Tongue (tissue), 2 donors: Measurements from ENCODE around the gene ATP8B4. TPM values are rescaled to one million over a fixed set of nuclear protein-coding genes. Genes with fewer than 3 reads are reported as not detected.

Experiments used
- DNase-seq: peaks from one replicate; pipeline ENCODE4 v3.0.0-alpha.2; 2015
- total RNA-seq: library from RNA; depleted of rRNA; stranded (reverse); fragments of >200 nt; gene quantifications from one replicate; pipeline ENCODE4 v1.2.3, GENCODE V29; 2014

Gene ATP8B4
- total RNA-seq, 1 donor from 2014 or later, result 10.5 TPM

- DNase-seq, result no peak
Measured at GRCh38 chr15:49953421-49953820, 165.6 kb downstream of the ATP8B4 start.

GRCh38 chr15:49946681-49947080 lies 172.4 kb downstream of the ATP8B4 start:
- DNase-seq, result no peak

- no peak for DNase-seq
Measured at GRCh38 chr15:49934487-49934886, 184.5 kb downstream of the ATP8B4 start.

GRCh38 chr15:49927189-49927861 lies 191.7 kb downstream of the ATP8B4 start:
- DNase-seq, result no peak

GRCh38 chr15:49926740-49927139 lies 192.3 kb downstream of the ATP8B4 start:
- no peak for DNase-seq

DNA sequence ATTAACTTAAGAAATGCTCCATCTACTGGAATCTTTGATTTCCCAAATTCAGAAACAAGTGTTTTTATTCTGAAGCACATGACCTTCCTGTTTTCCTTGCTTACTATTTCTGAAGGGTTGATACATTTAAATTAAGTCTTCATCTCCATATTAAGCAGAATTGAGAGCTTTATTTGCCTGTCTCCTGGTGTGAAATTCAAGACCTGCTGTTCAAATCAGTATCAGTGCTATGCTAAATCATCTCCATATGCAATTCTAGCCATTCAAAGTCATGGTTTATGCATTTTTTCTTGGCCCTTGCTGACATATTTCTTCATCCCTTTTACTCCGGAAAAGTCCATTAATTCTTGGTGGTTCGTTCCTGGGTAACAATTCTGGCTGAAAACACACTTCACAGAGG lies 195.4 kb downstream of the ATP8B4 start:
- DNase-seq, result no peak

- DNase-seq, result no peak
Measured at GRCh38 chr15:49919034-49919433, 200.0 kb downstream of the ATP8B4 start.

DNA sequence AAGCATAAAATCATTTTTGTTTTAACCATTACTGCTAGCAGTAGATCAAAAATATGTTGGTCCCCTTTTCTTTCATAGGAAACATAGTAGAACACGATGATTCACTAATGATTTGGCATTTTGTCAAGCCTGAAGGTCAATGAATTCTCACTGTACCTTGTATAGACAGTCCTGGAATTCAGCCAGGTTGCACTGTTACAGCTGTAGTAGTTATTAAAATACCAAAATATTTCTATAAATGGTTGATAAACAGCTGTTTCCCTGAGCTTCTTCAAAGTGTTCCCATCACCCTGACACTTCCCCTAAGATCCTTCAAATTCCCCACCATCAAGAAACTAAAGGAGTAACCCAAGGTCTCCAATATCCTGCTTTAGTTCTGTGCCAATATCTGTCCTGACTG lies 200.9 kb downstream of the ATP8B4 start:
- DNase-seq, result peak; percentile 41

GRCh38 chr15:49916998-49917397 lies 202.0 kb downstream of the ATP8B4 start:
- no peak for DNase-seq

- no peak for DNase-seq
Measured at GRCh38 chr15:49915822-49916221, 203.2 kb downstream of the ATP8B4 start.

GRCh38 chr15:49908933-49909295 lies 210.1 kb downstream of the ATP8B4 start:
- DNase-seq, result no peak

DNA sequence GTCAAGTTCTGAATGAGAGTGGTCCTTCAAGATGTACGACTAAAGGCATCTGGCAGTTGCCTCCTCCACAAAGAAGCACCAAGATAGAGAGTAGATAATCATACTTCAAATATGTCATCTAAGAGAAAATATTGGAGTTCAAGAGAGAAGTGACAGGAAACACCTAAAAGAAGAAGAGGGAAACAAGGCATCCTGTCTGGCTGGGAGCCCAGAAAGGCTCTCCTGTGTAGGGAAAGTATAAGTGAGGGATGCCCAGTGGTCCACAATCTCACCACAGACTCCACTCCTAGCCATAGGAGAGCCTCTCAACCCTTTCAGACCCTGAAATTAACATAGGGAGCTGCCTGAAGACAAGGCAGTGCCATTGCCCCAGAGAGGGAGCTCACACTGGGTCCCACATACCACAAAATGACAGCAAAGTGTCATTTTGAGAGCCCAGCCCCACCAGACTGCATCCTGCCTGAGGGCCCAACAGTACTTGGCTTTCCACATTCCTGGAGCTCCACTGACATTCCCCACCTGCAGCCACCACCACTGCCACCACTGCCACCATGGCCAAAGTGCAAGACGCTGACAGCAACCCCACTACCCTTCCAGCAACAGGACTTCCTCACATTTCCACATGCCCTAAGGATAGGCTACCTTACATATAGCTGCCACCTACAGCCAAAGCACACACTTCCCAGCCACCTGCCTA lies 210.6 kb downstream of the ATP8B4 start:
- DNase-seq, result no peak

- DNase-seq, result peak; percentile 61
Measured at GRCh38 chr15:49906966-49907365, 212.1 kb downstream of the ATP8B4 start.

DNA sequence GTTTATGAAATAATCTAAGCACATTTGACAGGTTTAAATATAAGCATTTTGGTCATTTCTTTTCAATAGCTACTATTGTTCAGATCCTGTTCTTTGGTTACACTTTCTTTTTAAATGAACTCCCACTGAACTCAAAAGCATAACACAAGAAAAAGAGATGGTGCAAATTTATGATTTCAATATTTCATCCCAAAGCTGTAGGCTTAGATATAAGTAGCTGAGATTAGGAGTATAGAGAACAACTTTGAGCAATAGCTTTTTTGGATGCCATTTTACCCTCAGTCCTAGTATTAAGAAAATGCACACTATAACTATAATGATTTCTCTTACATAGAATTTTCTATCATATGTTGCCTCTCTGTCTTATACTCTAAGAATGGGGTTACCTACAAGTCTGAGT lies 213.8 kb downstream of the ATP8B4 start:
- DNase-seq, result no peak

GRCh38 chr15:49904296-49904695 lies 214.7 kb downstream of the ATP8B4 start:
- no peak for DNase-seq

GRCh38 chr15:49902685-49903501 lies 216.1 kb downstream of the ATP8B4 start:
- peak; percentile 81 for DNase-seq

- peak; percentile 62 for DNase-seq
Measured at GRCh38 chr15:49901996-49902684, 216.9 kb downstream of the ATP8B4 start.

GRCh38 chr15:49901321-49901720 lies 217.7 kb downstream of the ATP8B4 start:
- DNase-seq, result no peak

- DNase-seq, result no peak
Measured at GRCh38 chr15:49900903-49901235, 218.2 kb downstream of the ATP8B4 start.

DNA sequence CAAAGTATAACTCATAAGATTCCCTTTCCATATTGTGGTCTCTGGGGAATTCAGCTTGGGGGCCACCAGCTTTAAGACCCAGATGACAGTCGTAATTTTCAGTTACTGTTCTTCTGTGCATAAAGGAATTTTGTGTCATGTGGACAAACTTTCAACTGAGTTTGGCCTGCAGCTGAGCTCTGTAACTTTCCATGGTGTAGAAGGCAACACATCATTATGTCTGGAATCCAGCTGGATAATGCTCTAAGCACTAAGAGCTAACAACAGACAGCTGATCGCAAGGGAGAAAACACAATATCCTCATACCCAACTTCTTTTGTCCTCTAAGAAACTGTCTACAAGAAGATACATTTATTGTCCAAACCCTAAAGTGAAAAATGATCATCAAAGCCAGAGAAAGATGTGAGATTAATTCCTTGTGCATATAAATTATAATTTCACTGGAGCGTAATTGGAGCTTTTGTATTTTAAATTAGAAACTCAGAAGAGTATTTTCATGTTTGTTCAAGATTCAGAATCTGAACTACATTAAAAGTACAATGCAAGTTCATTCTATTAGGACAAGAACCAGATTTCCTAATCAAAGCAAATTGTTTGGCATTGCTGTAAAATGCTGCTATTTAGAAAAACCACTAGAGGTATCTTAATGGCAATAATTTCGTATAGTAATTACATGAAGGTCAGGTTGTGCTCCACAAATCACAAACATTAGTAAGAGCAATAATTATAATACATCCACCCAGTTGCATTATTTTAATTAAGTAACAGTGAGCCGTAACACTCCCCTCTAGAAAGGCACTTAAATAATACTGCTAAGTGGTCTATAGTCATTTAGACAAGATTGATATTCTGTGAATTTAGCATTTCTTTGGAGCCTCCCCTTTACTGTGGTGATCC lies 218.8 kb downstream of the ATP8B4 start:
- peak; percentile 77 for DNase-seq

GRCh38 chr15:49898575-49899283 lies 220.3 kb downstream of the ATP8B4 start:
- no peak for DNase-seq
